Activated CD4-positive, alpha-beta T cell treated with anti-CD3 and anti-CD28 coated beads, Interleukin-2, amount 50 U/mL, for 48 hours (primary cell): ENCODE measurements around the gene C9orf72.
"Not testable (repeated sequence)": the region's sequence is repeated elsewhere in the genome, so short reads cannot be mapped to it uniquely, and the experiment has no call there.

ENCODE experiments used
- DNase-seq, 2 experiments: peaks; one replicate each; pipeline ENCODE4 v3.0.0-alpha.2; 2020

The C9orf72 gene

GRCh38 chr9:27510780-27511179 lies 62.5 kb downstream of the C9orf72 start:
- no peak for DNase-seq

- no peak for DNase-seq
These were observed 66.3 kb downstream of the C9orf72 start for GRCh38 chr9:27506981-27507380.

GRCh38 chr9:27505744-27506161 lies 67.5 kb downstream of the C9orf72 start:
- no peak for DNase-seq

- no peak for DNase-seq
These were observed 69.0 kb downstream of the C9orf72 start for GRCh38 chr9:27504259-27504658.

DNA sequence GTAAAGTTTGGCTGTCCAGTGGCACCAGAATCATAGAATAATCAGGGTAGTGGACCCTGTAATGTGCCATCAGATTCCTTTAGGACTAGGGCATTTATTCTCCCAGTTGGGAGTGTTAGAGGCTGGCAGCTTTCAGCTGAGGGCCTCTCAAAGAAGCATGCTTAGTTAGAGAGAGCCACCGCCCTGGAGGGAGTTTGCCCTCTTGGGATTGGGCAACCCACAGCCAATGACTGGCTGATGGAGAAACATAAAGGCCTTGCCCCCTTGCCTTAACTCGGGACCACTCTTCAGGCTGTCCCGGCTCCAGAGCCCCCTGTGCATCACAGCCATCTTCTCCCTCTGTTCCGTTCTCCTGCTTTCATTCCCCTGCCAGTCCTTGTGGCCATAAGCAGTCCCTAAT lies 69.7 kb downstream of the C9orf72 start:
- no peak for DNase-seq

- DNase-seq, result not testable (repeated sequence)
These were observed 72.4 kb downstream of the C9orf72 start for GRCh38 chr9:27500902-27501301.

DNA sequence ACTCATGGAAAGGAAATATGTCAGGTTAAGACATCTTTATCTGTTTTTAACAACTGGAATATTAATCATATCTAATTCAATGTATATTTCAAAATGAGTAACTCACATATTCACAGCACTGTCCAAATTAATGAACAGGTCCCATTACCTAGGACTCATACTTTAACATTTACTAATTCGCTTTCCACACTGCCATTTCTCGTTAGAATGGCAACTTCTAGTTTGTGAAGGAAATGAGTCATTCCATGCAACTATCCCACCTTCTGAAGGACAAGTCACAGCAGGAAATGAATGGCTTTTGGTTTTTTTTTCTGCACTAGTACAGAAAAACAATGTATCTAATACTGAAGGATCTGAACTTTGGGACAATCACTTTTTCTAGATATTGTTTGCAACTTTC lies 73.8 kb downstream of the C9orf72 start:
- DNase-seq, result no peak

GRCh38 chr9:27497883-27498417 lies 75.3 kb downstream of the C9orf72 start:
- no peak for DNase-seq
